DND-41 (cell line): ENCODE measurements around the gene SMAD1.

Source experiments
- ATAC-seq: fragments of 200-7000 bp; cut with Tn5 transposase; 3 replicates; pipeline ENCODE4 v1.9.1; 2021; ENCODE audit warnings: low read depth; ENCODE audit not compliant: insufficient read depth
- DNase-seq: peaks from one replicate; pipeline ENCODE4 v3.0.0-alpha.2; 2020
- H2AFZ ChIP-seq: 2 replicates; pipeline ENCODE4 v1.6.0; 2012; ENCODE audit warnings: low read depth, low read length
- H3K27ac ChIP-seq: 2 replicates; pipeline ENCODE4 v1.5.1; 2012; ENCODE audit warnings: low read length, inconsistent platforms
- H3K27me3 ChIP-seq: fragments of 200-600 bp; sonication (generic); 2 replicates; pipeline ENCODE4 v1.6.0; 2012; ENCODE audit warnings: low read length, mild to moderate bottlenecking, inconsistent platforms; ENCODE audit not compliant: insufficient read depth, poor library complexity
- H3K36me3 ChIP-seq: 2 replicates; pipeline ENCODE4 v1.5.1; 2012; ENCODE audit warnings: low read length, inconsistent platforms; ENCODE audit not compliant: insufficient read depth
- H3K4me1 ChIP-seq: 2 replicates; pipeline ENCODE4 v1.5.1; 2012; ENCODE audit warnings: mild to moderate bottlenecking, low read length; ENCODE audit not compliant: insufficient read depth
- H3K4me2 ChIP-seq: 2 replicates; pipeline ENCODE4 v1.6.0; 2012; ENCODE audit warnings: mild to moderate bottlenecking, moderate library complexity, low read length, inconsistent platforms; ENCODE audit not compliant: insufficient read depth
- H3K4me3 ChIP-seq, 2 experiments: fragments of 200-600 bp in 1 of 2; shearing (Covaris generic) in 1 of 2; 2 replicates each; pipeline ENCODE4 v1.5.1; 2012 to 2016; ENCODE audit warnings: inconsistent platforms in 2 of 2, low read length in 2 of 2, mild to moderate bottlenecking in 2 of 2, low read depth in 1 of 2, moderate library complexity in 1 of 2
- H3K79me2 ChIP-seq: 2 replicates; pipeline ENCODE4 v1.6.0; 2012; ENCODE audit warnings: low read length, inconsistent platforms; ENCODE audit not compliant: insufficient read depth
- H3K9ac ChIP-seq: 2 replicates; pipeline ENCODE4 v1.6.0; 2012; ENCODE audit warnings: low read depth, mild to moderate bottlenecking, inconsistent platforms, low read length, moderate library complexity
- H3K9me3 ChIP-seq: 2 replicates; pipeline ENCODE4 v1.5.1; 2012; ENCODE audit warnings: low read length, moderate library complexity, mild to moderate bottlenecking, inconsistent platforms; ENCODE audit not compliant: insufficient read depth, severe bottlenecking
- H4K20me1 ChIP-seq: 2 replicates; pipeline ENCODE4 v1.6.0; 2012; ENCODE audit warnings: low read length; ENCODE audit not compliant: insufficient read depth
- EZH2 ChIP-seq: IDR thresholded peaks from 3 replicates; pipeline ENCODE4 v1.6.1; 2012; ENCODE audit warnings: borderline replicate concordance, low read depth, mild to moderate bottlenecking, moderate library complexity, low read length, inconsistent platforms; ENCODE audit not compliant: severe bottlenecking
- TF ChIP-seq, protein P1 (sequence below): IDR thresholded peaks from 2 replicates; pipeline ENCODE4 v1.5.1; 2012; ENCODE audit warnings: borderline replicate concordance, low read length, moderate library complexity, mild to moderate bottlenecking; ENCODE audit not compliant: poor library complexity, severe bottlenecking; ENCODE audit errors: extremely low read depth

The SMAD1 gene

GRCh38 chr4:145527773-145528172 is 46.1 kb downstream of the SMAD1 start:
- Histone ChIP-seq H4K20me1 (no peaks in the 10 kb centered on the region), H3K4me1 (no peaks in the 10 kb centered on the region), H3K9me3 (no peaks in the 10 kb centered on the region), H3K9ac (no peak overlapping the region), H3K79me2 (no peaks in the 10 kb centered on the region), H3K27me3 (peaks cover 5% of the 10 kb centered on the region), H3K4me3 (no peak overlapping the region), H2AFZ (no peak overlapping the region), H3K36me3 (no peaks in the 10 kb centered on the region), H3K27ac (no peak overlapping the region), H3K4me2 (no peak overlapping the region)
- no peak for ATAC-seq
- DNase-seq = no peak
- TF ChIP-seq, protein P1, sequence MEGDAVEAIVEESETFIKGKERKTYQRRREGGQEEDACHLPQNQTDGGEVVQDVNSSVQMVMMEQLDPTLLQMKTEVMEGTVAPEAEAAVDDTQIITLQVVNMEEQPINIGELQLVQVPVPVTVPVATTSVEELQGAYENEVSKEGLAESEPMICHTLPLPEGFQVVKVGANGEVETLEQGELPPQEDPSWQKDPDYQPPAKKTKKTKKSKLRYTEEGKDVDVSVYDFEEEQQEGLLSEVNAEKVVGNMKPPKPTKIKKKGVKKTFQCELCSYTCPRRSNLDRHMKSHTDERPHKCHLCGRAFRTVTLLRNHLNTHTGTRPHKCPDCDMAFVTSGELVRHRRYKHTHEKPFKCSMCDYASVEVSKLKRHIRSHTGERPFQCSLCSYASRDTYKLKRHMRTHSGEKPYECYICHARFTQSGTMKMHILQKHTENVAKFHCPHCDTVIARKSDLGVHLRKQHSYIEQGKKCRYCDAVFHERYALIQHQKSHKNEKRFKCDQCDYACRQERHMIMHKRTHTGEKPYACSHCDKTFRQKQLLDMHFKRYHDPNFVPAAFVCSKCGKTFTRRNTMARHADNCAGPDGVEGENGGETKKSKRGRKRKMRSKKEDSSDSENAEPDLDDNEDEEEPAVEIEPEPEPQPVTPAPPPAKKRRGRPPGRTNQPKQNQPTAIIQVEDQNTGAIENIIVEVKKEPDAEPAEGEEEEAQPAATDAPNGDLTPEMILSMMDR = no peak
- TF ChIP-seq EZH2 = no peak

- Histone ChIP-seq H3K4me1 (no peaks in the 10 kb centered on the region), H4K20me1 (no peaks in the 10 kb centered on the region), H3K4me2 (no peak overlapping the region), H2AFZ (no peak overlapping the region), H3K4me3 (no peak overlapping the region), H3K36me3 (no peaks in the 10 kb centered on the region), H3K27ac (no peak overlapping the region), H3K27me3 (peaks cover 5% of the 10 kb centered on the region), H3K9me3 (no peaks in the 10 kb centered on the region), H3K9ac (no peak overlapping the region), H3K79me2 (no peaks in the 10 kb centered on the region)
- no peak for DNase-seq
- TF ChIP-seq, protein P1 = no peak
- no peak for TF ChIP-seq EZH2
- ATAC-seq = no peak
These were observed 46.9 kb downstream of the SMAD1 start for GRCh38 chr4:145528601-145529000.

GRCh38 chr4:145530189-145530588 is 48.5 kb downstream of the SMAD1 start:
- no peak for ATAC-seq
- no peaks in the 10 kb centered on the region for H4K20me1 ChIP-seq
- H3K4me3 ChIP-seq = no peak overlapping the region
- TF ChIP-seq EZH2 = no peak
- TF ChIP-seq, protein P1 = no peak
- H3K36me3 ChIP-seq = no peaks in the 10 kb centered on the region
- no peaks in the 10 kb centered on the region for H3K4me1 ChIP-seq
- H3K27me3 ChIP-seq = peaks cover 5% of the 10 kb centered on the region
- H3K27ac ChIP-seq = no peak overlapping the region
- H3K79me2 ChIP-seq = no peaks in the 10 kb centered on the region
- no peak overlapping the region for H2AFZ ChIP-seq
- no peaks in the 10 kb centered on the region for H3K9me3 ChIP-seq
- H3K4me2 ChIP-seq = no peak overlapping the region
- no peak for DNase-seq
- H3K9ac ChIP-seq = no peak overlapping the region

DNA sequence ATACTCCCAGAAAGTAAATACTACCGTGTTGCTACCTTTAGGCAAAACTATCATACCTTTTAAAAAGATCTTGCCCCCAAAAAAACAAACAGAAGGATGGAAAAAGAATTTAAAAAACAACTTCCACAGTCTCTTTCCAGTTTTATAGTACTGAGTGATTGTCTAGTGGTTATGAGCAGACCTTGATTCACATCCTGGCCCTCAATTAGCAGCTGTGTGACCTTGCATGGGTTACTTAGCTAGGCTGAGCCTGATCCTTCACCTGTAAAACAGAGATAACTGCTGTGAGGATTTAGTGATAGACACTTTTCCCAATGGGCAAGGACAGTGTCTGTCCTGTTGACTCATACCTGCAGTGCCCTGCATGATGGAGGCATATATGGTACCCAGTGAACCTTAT is 49.0 kb downstream of the SMAD1 start:
- Histone ChIP-seq H3K9ac (no peak overlapping the region), H3K27me3 (peaks cover 5% of the 10 kb centered on the region), H4K20me1 (no peaks in the 10 kb centered on the region), H3K79me2 (no peaks in the 10 kb centered on the region), H3K9me3 (no peaks in the 10 kb centered on the region), H3K4me3 (no peak overlapping the region), H2AFZ (no peak overlapping the region), H3K27ac (no peak overlapping the region), H3K36me3 (no peaks in the 10 kb centered on the region), H3K4me2 (no peak overlapping the region), H3K4me1 (no peaks in the 10 kb centered on the region)
- TF ChIP-seq EZH2 = no peak
- TF ChIP-seq, protein P1 = no peak
- DNase-seq (no peak), ATAC-seq (no peak)
